Activated naive CD4-positive, alpha-beta T cell treated with anti-CD3 and anti-CD28 coated beads for 36 hours (primary cell): Measurements from ENCODE around the gene CAVIN3. TPM values are rescaled to one million over a fixed set of nuclear protein-coding genes. Genes with fewer than 3 reads are reported as not detected.
A peak's percentile ranks its signal among the peaks of the same experiment; 100 is the strongest.

Experiments used
- CTCF ChIA-PET: fragments of 350-600 bp; sonication (Branson Sonifier 250); formaldehyde crosslinking; loops from one replicate; lab custom pipeline; 2021; ENCODE audit warnings: antibody characterized with exemption; lab: Charles Lee
- DNase-seq: peaks from one replicate; pipeline ENCODE4 v3.0.0-alpha.2; 2020
- H3K27ac Mint-ChIP-seq: one replicate; pipeline ENCODE4 v1.8.0; 2021; ENCODE audit warnings: mild to moderate bottlenecking, mixed read lengths
- H3K27me3 Mint-ChIP-seq: one replicate; pipeline ENCODE4 v1.8.0; 2021; ENCODE audit warnings: low read depth, mixed read lengths
- H3K36me3 Mint-ChIP-seq: one replicate; pipeline ENCODE4 v1.8.0; 2021; ENCODE audit warnings: low read depth, mixed read lengths
- H3K4me1 Mint-ChIP-seq: one replicate; pipeline ENCODE4 v1.8.0; 2021; ENCODE audit warnings: low read depth, mixed read lengths
- H3K4me3 Mint-ChIP-seq: one replicate; pipeline ENCODE4 v1.8.0; 2021; ENCODE audit warnings: mild to moderate bottlenecking, moderate library complexity, mixed read lengths
- H3K9me3 Mint-ChIP-seq: one replicate; pipeline ENCODE4 v1.8.0; 2021; ENCODE audit warnings: mixed read lengths
- intact Hi-C: fragments of 100-400 bp; cut with micrococcal nuclease; formaldehyde crosslinking; loops from one replicate; pipeline ENCODE4 v1.15.1; 2023
- total RNA-seq, 2 experiments: library from RNA; stranded (reverse); gene quantifications; one replicate each; pipeline ENCODE4 v1.2.3, GENCODE V29; 2021

Gene CAVIN3, protein sequence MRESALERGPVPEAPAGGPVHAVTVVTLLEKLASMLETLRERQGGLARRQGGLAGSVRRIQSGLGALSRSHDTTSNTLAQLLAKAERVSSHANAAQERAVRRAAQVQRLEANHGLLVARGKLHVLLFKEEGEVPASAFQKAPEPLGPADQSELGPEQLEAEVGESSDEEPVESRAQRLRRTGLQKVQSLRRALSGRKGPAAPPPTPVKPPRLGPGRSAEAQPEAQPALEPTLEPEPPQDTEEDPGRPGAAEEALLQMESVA
- 1 to 10 TPM; 1.1 to 1.5 TPM for total RNA-seq

- Mint-ChIP-seq H3K27me3 (peaks cover 44% of the 10 kb centered on the region), H3K4me1 (peaks cover 26% of the 10 kb centered on the region), H3K36me3 (no peaks in the 10 kb centered on the region), H3K27ac (peak within 1 kb of the TSS; percentile 81), H3K4me3 (peak within 1 kb of the TSS; percentile 68), H3K9me3 (no peaks in the 10 kb centered on the region)
- CTCF ChIA-PET: interaction anchor here (0.6 to 9.6 kb wide), 6 partner anchors 14 to 222 kb away, joined by 3 to 67 read pairs (median 4); no protein-coding TSS in a partner anchor
- intact Hi-C loops: loop anchor here (1.0 to 5.0 kb wide), 6 partner anchors 33 to 417 kb away; partner anchors contain the start of genes CCKBR and FHIP1B
- peak; percentile 89 for DNase-seq
Measured at GRCh38 chr11:6320411-6321155, at the start of gene CAVIN3. Gene CAVIN3 (minus strand): TSS chr11:6320501. CDS start chr11:6320476, 25 bp downstream.

- Mint-ChIP-seq H3K27ac (no peak overlapping the region), H3K9me3 (no peaks in the 10 kb centered on the region), H3K27me3 (no peaks in the 10 kb centered on the region), H3K4me3 (no peak overlapping the region), H3K36me3 (no peaks in the 10 kb centered on the region), H3K4me1 (no peaks in the 10 kb centered on the region)
- CTCF ChIA-PET: interaction anchor here (1.1 to 5.4 kb wide), 2 partner anchors 11 to 343 kb away, joined by 4 to 56 read pairs; no protein-coding TSS in a partner anchor
- no peak for DNase-seq
- intact Hi-C loops: no loop called here
Measured at GRCh38 chr11:6365659-6366058, 45.4 kb upstream of the CAVIN3 start.

DNA sequence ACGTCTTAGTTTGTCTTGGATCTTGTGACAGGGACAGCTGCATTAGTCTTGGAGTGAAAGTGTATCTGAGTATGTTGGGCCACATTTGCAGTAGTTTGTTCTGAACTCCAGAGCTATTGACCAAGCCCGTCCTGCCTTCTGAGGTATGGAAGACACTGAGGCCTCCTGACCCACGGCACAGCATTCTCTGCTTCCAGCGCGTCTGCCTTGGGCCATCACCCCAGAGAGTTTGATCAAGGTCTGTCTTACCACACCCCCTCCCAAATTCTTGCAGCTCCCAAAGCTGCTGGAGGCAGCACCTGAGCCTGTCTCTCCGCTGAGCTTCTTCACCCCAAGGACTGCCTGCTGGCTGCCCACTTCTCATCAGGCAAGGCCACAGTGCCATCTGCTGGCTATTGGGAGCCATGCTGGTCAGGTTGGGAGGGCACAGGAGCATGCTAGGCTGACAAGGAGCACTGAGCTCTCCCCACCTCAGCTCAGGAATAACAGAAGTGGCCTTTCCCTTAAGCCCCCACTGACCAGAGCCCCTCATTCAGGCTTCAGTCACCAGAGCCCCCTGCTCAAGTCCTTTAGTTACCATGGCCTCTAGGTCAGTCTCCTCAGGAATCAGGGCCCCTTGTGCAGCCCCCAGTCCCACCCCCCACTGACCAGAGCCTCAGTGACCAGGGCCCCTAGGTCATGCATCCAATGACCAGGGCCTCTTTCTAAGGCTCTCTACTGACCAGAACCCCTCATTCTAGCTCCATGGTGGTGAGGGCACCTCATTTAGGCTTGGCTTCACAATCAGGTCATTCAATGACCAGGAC lies 42.8 kb upstream of the CAVIN3 start:
- H3K4me1 Mint-ChIP-seq: no peaks in the 10 kb centered on the region

DNA sequence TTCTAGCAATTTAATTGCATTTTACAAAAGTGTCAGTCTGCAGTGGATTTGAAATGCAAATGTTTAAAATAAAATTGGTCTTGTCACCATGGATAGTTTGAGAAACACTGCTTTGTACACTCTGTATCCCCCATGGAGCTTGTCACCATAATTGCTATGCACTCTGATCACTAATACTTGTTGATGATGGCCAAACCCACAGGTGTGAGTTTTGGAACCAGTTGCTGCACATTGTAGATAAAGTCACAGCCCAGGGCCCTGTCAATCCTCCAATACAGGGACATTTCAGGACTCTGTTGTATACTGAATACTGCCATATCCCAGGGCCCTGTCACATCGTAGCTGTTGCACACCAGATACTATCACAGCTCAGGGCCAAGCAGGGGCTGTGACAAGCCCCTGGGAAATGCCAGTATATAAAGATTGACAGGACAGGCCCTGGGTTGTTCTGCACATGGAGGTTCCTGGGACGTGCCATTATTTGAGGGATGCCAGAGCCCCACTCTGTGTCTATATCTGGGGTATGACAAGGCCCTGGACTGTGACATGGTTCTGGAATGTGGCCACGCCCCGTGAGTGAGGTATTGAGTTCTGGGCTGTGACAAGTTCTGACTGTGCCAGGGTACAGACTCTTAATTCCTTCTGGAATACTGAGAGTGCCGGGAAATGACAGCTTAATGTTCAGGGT lies 42.0 kb upstream of the CAVIN3 start:
- CTCF ChIA-PET: interaction anchor here (0.6 to 5.4 kb wide), 52 partner anchors 10 to 360 kb away, joined by 3 to 77 read pairs (median 4); partner anchors contain the start of genes APBB1 and CAVIN3
- Mint-ChIP-seq H3K27me3 (no peaks in the 10 kb centered on the region), H3K4me1 (no peaks in the 10 kb centered on the region), H3K9me3 (no peaks in the 10 kb centered on the region), H3K27ac (no peak overlapping the region), H3K4me3 (no peak overlapping the region), H3K36me3 (no peaks in the 10 kb centered on the region)
- DNase-seq: no peak
- intact Hi-C loops: no loop called here

More for the DNA sequence above, 42.8 kb upstream of the CAVIN3 start:
- DNase-seq: peak; percentile 86
- no peaks in the 10 kb centered on the region for H3K9me3 Mint-ChIP-seq
- CTCF ChIA-PET: interaction anchor here (0.6 to 5.4 kb wide), 58 partner anchors 10 to 361 kb away, joined by 3 to 77 read pairs (median 4); partner anchors contain the start of genes APBB1 and CAVIN3
- no peaks in the 10 kb centered on the region for H3K36me3 Mint-ChIP-seq
- H3K27me3 Mint-ChIP-seq: no peaks in the 10 kb centered on the region
- no peak overlapping the region for H3K27ac Mint-ChIP-seq
- no peak overlapping the region for H3K4me3 Mint-ChIP-seq
- intact Hi-C loops: loop anchor here (1.0 kb wide), 1 partner anchor 65 kb away; no protein-coding TSS in a partner anchor

DNA sequence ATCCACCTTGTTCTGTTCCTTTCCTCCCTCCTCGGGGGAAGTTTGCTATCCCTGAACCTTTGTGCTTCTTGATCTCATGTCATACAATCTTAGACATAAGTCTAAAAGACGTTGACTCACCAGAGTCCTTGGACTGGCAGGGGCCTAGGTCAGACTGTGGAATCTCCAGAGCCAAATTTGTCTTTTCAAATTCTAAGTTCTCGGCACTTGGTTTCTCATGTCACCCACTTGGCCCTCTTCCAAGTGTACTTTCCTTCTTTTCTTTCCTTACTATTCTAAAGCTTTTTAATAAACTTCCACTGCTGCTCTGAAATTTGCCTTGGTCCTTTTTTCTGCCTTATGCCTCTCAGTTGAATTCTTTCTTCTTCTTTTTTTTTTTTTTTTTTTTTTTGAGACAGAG lies 39.9 kb upstream of the CAVIN3 start:
- DNase-seq: no peak
- Mint-ChIP-seq H3K4me1 (no peaks in the 10 kb centered on the region), H3K27me3 (no peaks in the 10 kb centered on the region), H3K4me3 (no peak overlapping the region), H3K9me3 (no peaks in the 10 kb centered on the region), H3K27ac (no peak overlapping the region), H3K36me3 (no peaks in the 10 kb centered on the region)
- CTCF ChIA-PET: interaction anchor here (0.6 to 5.4 kb wide), 4 partner anchors 7 to 95 kb away, joined by 4 to 77 read pairs (median 31); no protein-coding TSS in a partner anchor
- intact Hi-C loops: no loop called here

GRCh38 chr11:6357222-6357621 lies 36.9 kb upstream of the CAVIN3 start:
- Mint-ChIP-seq H3K4me3 (no peak overlapping the region), H3K4me1 (no peaks in the 10 kb centered on the region), H3K27ac (no peak overlapping the region), H3K9me3 (no peaks in the 10 kb centered on the region), H3K27me3 (no peaks in the 10 kb centered on the region), H3K36me3 (no peaks in the 10 kb centered on the region)
- CTCF ChIA-PET: interaction anchor here (1.0 to 1.1 kb wide), 2 partner anchors 20 to 106 kb away, joined by 3 to 4 read pairs; no protein-coding TSS in a partner anchor
- intact Hi-C loops: loop anchor here (10.0 kb wide), 1 partner anchor 1232 kb away; no protein-coding TSS in a partner anchor
- peak; percentile 22 for DNase-seq

DNA sequence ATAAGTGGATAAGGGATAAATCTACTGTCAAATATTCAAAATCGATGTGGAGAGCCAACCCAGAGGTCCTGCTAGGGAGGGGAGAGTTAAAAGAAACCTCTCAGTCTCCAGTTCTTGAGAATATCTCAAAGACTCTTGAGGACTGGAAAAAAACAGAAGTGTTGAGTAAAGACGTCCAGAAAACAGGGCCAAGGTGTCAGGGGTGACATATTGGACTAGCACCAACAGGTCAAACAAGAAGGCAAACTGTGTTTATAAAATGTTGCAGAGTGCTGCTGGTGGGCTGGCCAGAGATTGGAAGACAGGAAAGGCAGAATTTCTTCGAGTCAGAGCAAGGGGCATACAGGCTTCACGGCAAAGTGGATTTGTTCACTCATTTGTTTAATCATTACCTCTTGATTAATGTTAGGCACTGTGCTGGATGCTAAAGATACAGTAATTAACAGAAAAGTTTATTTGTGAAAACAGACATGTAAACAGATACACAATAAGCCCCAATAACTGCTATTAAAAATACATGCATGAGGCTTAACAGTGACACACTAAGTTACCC lies 36.3 kb upstream of the CAVIN3 start:
- no peak for DNase-seq
- Mint-ChIP-seq H3K4me1 (peaks cover 6% of the 10 kb centered on the region), H3K36me3 (no peaks in the 10 kb centered on the region), H3K9me3 (no peaks in the 10 kb centered on the region), H3K4me3 (no peak overlapping the region), H3K27ac (no peak overlapping the region), H3K27me3 (no peaks in the 10 kb centered on the region)
- CTCF ChIA-PET: interaction anchor here (8.2 kb wide), 1 partner anchor 104 kb away, joined by 105 read pairs; no protein-coding TSS in a partner anchor
- intact Hi-C loops: loop anchor here (10.0 kb wide), 1 partner anchor 1232 kb away; no protein-coding TSS in a partner anchor

DNA sequence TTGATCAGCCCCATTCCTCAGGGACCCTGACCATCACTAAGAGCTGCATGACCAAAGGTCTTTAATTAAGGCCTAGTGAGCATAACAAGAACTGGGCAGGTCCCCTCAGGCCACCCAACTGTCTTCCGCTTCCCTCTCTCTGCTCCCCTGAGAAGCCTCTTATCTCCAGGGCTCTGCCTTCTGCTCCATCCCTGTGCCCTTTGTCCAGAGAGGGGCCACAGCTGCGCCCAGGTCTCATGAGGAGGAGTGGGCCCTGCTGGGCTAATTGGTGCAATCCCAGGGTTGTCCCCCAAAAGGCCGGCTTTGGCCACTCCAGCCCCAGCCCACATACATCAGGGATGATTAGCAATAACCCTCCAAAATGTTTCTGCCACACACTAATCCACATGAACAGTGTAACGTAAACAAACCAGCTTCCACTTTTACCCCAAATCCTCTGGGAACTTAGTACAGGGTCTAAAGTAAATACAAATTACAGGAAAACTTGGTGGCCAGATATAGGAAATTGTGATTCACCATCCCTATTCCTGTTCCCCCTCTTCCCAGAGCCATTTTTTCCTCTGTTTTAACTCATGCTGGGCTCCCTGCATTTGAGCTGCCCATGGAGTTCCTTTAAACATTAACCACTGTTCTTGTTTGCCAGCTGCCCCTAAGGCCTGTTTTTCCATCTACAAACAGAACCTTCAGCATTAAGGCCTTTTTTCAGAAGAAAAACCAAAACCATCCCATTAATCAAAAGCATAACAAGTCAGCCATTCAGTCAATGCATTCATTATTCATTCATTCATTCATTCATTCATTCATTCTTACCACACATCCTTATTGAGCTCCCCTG lies 34.6 kb upstream of the CAVIN3 start:
- no peak overlapping the region for H3K4me3 Mint-ChIP-seq
- no peak for DNase-seq
- intact Hi-C loops: loop anchor here (10.0 kb wide), 1 partner anchor 1230 kb away; no protein-coding TSS in a partner anchor
- H3K9me3 Mint-ChIP-seq: no peaks in the 10 kb centered on the region
- CTCF ChIA-PET: interaction anchor here (0.5 to 8.2 kb wide), 19 partner anchors 8 to 332 kb away, joined by 3 to 105 read pairs (median 7); partner anchors contain the start of gene CAVIN3
- H3K27me3 Mint-ChIP-seq: no peaks in the 10 kb centered on the region
- H3K27ac Mint-ChIP-seq: no peak overlapping the region
- peaks cover 9% of the 10 kb centered on the region for H3K4me1 Mint-ChIP-seq
- no peaks in the 10 kb centered on the region for H3K36me3 Mint-ChIP-seq

GRCh38 chr11:6353367-6353987 lies 33.2 kb upstream of the CAVIN3 start:
- Mint-ChIP-seq H3K36me3 (no peaks in the 10 kb centered on the region), H3K27ac (no peak overlapping the region), H3K27me3 (no peaks in the 10 kb centered on the region), H3K4me3 (no peak overlapping the region), H3K4me1 (peaks cover 9% of the 10 kb centered on the region), H3K9me3 (no peaks in the 10 kb centered on the region)
- peak; percentile 67 for DNase-seq
- CTCF ChIA-PET: interaction anchor here (0.6 to 8.2 kb wide), 46 partner anchors 8 to 1293 kb away, joined by 3 to 105 read pairs (median 4); partner anchors contain the start of genes CAVIN3 and CCKBR
- intact Hi-C loops: loop anchor here (1.0 to 10.0 kb wide), 7 partner anchors 32 to 1229 kb away; partner anchors contain the start of gene CCKBR
